GM18858 (cell line): ENCODE results near the gene TCF12.

Source experiments
- ATAC-seq: cut with Tn5 transposase; IDR thresholded peaks from one replicate; pipeline ENCODE4 v1.9.1; 2021; ENCODE audit not compliant: unreplicated experiment

The TCF12 gene

GRCh38 chr15:57015897-57016296, 97.5 kb downstream of the TCF12 start:
- ATAC-seq = no peak

GRCh38 chr15:57017024-57017423, 98.6 kb downstream of the TCF12 start:
- no peak for ATAC-seq

GRCh38 chr15:57018151-57018550, 99.7 kb downstream of the TCF12 start:
- no peak for ATAC-seq

- ATAC-seq = no peak
Measured at GRCh38 chr15:57019496-57020160, 101.2 kb downstream of the TCF12 start.

GRCh38 chr15:57025264-57025926, 107.0 kb downstream of the TCF12 start:
- ATAC-seq = no peak

- no peak for ATAC-seq
Measured at GRCh38 chr15:57026016-57026592, 107.7 kb downstream of the TCF12 start.

- ATAC-seq = no peak
Measured at GRCh38 chr15:57027596-57027995, 109.2 kb downstream of the TCF12 start.

- no peak for ATAC-seq
Measured at GRCh38 chr15:57028176-57028575, 109.7 kb downstream of the TCF12 start.

GRCh38 chr15:57030011-57030410, 111.6 kb downstream of the TCF12 start:
- no peak for ATAC-seq

GRCh38 chr15:57031082-57031481, 112.6 kb downstream of the TCF12 start:
- ATAC-seq = no peak

- ATAC-seq = no peak
Measured at GRCh38 chr15:57031605-57032004, 113.2 kb downstream of the TCF12 start.

GRCh38 chr15:57032338-57032737, 113.9 kb downstream of the TCF12 start:
- ATAC-seq = no peak

- no peak for ATAC-seq
Measured at GRCh38 chr15:57033715-57034439, 115.4 kb downstream of the TCF12 start.

- no peak for ATAC-seq
Measured at GRCh38 chr15:57034613-57035012, 116.2 kb downstream of the TCF12 start.

- ATAC-seq = no peak
Measured at GRCh38 chr15:57035664-57036063, 117.2 kb downstream of the TCF12 start.

GRCh38 chr15:57036352-57036751, 117.9 kb downstream of the TCF12 start:
- ATAC-seq = no peak

- ATAC-seq = no peak
Measured at GRCh38 chr15:57037548-57037947, 119.1 kb downstream of the TCF12 start.

- no peak for ATAC-seq
Measured at GRCh38 chr15:57038040-57038439, 119.6 kb downstream of the TCF12 start.

- no peak for ATAC-seq
Measured at GRCh38 chr15:57038496-57038895, 120.1 kb downstream of the TCF12 start.

- ATAC-seq = no peak
Measured at GRCh38 chr15:57041416-57041815, 123.0 kb downstream of the TCF12 start.

- no peak for ATAC-seq
Measured at GRCh38 chr15:57044072-57044702, 125.7 kb downstream of the TCF12 start.
